SJSA1 (cell line): ENCODE results near the gene GLMP. TPM values are rescaled to one million over a fixed set of nuclear protein-coding genes. Genes with fewer than 3 reads are reported as not detected.

Experiments
- DNase-seq, 2 experiments: peaks; one replicate each; pipeline ENCODE4 v3.0.0-alpha.2; 2015 to 2020; ENCODE audit warnings: low spot score in 2 of 2, low read depth in 1 of 2
- H3K27ac ChIP-seq: fragments of 250-450 bp; sonication (Bioruptor Pico); 2 replicates; pipeline ENCODE4 v1.5.1; 2020; ENCODE audit warnings: mild to moderate bottlenecking, moderate library complexity
- H3K27me3 ChIP-seq: fragments of 250-450 bp; sonication (Bioruptor Pico); replicated peaks from 2 replicates; pipeline ENCODE4 v1.5.1; 2020; ENCODE audit warnings: mild to moderate bottlenecking, moderate library complexity
- H3K36me3 ChIP-seq: fragments of 250-450 bp; sonication (Bioruptor Pico); 2 replicates; pipeline ENCODE4 v1.5.1; 2020; ENCODE audit warnings: mild to moderate bottlenecking
- H3K4me1 ChIP-seq: fragments of 250-450 bp; sonication (Bioruptor Pico); replicated peaks from 2 replicates; pipeline ENCODE4 v1.6.1; 2021; ENCODE audit warnings: mild to moderate bottlenecking
- H3K4me3 ChIP-seq: fragments of 250-450 bp; sonication (Bioruptor Pico); 2 replicates; pipeline ENCODE4 v1.5.1; 2020; ENCODE audit warnings: mild to moderate bottlenecking
- H3K9me3 ChIP-seq: fragments of 250-450 bp; sonication (Bioruptor Pico); replicated peaks from 2 replicates; pipeline ENCODE4 v1.5.1; 2020; ENCODE audit warnings: mild to moderate bottlenecking
- total RNA-seq: library from RNA; depleted of rRNA; stranded (reverse); fragments of >200 nt; shearing (Covaris generic); gene quantifications from 2 replicates; pipeline ENCODE4 v1.2.3, GENCODE V29; 2014

The GLMP gene
- total RNA-seq, 1 experiment from 2014 or later, result 32.0 TPM

DNA sequence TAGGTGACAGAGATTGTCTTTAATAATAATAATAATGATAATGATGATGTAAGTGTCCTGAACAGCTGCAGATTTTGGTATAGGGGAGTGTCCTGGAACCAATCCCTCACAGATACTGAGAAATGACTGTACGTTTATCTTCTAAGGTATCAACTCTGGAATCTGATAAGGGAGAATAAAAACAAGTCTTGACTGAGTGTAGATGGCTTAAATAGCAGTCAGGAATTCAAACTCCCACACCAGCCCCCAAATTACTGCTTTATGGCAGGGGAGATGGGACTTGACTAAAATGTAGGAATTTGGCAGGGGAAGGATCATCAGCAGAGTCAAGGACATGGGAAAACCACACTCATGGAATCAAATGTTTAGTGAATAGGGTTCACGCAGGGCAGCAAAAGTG, 9.7 kb upstream of the GLMP start:
- Histone ChIP-seq H3K9me3 (no peaks in the 10 kb centered on the region), H3K4me1 (peaks cover 3% of the 10 kb centered on the region; the same call in 1 of the 2 replicates), H3K27me3 (no peaks in the 10 kb centered on the region), H3K36me3 (peaks cover 54% of the 10 kb centered on the region), H3K4me3 (no peak overlapping the region), H3K27ac (no peak overlapping the region)
- DNase-seq, result no peak

DNA sequence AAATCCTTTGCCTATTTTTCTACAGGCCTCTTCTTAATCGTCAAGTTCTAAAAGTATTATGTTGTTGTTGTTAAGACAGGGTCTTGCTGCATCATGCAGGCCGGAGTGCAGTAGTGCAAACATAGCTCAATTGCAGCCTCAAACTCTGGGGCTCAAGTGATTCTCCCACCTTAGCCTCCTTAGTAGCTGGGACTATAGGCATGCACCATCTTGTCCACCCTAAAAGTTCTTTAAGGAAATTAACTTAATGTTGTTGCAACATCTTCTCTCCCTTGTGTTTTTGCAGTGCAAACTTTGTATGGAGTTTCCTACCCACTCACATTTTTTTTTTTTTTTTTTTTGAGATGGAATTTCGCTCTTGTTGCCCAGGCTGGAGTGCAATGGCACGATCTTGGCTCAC, 7.8 kb upstream of the GLMP start:
- Histone ChIP-seq H3K27ac (no peak overlapping the region), H3K27me3 (no peaks in the 10 kb centered on the region), H3K36me3 (peaks cover 35% of the 10 kb centered on the region), H3K4me3 (no peak overlapping the region), H3K4me1 (peaks cover 3% of the 10 kb centered on the region; the same call in 1 of the 2 replicates), H3K9me3 (no peaks in the 10 kb centered on the region)
- DNase-seq, result no peak

DNA sequence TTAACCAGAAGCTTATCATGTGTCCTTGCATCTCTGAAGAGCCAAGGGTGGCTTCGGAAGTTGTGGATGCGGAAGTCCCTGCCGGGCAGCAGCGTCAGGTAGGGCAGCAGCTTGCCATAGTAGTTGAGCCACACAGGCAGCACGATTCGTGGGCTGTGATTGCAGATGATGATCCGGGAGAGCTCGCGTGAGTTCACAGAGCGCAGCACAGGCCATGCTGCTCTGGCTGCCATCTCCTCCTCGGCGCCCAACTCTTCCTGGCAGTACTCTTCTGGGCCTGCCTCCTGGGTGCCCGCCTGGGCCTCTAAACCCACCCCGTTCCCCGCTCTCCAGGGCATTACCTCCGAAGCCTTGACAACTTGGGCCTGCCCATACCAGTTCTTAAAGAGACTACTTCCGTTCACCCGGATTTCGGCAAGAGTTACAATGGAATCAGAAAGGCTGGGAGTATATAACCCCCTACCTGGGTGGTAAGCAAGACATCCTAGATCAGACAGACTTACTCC, 3.4 kb upstream of the GLMP start, which contains the start of gene VHLL:
TSS of gene VHLL (minus strand) at position 456 of the 506 bp plus-strand sequence. CDS start at position 338, 118 bp downstream.
- DNase-seq, result no peak
- peaks cover 10% of the 10 kb centered on the region for H3K4me1 ChIP-seq
- no peak within 1 kb of the TSS for H3K27ac ChIP-seq
- no peak within 1 kb of the TSS for H3K4me3 ChIP-seq
- H3K27me3 ChIP-seq, result no peaks in the 10 kb centered on the region
- H3K9me3 ChIP-seq, result no peaks in the 10 kb centered on the region
- peaks cover 7% of the 10 kb centered on the region; the same call in 1 of the 2 replicates for H3K36me3 ChIP-seq

DNA sequence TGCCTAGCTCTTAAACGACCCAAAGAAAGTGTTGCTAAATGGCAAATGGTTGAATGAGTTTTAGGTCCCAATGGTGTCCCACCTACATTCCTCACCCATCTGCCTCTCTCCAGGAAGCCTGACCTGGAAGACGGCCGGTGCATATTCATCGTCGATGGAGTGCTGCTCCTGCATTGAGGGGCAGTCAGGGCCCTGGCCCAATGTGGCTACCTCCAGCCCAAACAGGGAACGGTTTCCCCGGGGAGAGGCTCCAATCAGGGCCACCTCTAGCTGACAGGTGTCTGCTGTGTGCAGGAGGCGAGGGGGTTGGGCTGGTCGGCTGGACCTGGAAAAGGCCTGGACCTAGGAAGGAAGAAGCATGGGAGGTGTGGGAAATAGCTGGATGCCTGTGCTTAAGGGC, 1.6 kb downstream of the GLMP start:
- H3K27ac ChIP-seq, result no peak overlapping the region
- H3K27me3 ChIP-seq, result no peaks in the 10 kb centered on the region
- H3K4me3 ChIP-seq, result no peak overlapping the region
- DNase-seq, result no peak
- H3K9me3 ChIP-seq, result no peaks in the 10 kb centered on the region
- peaks cover 17% of the 10 kb centered on the region for H3K36me3 ChIP-seq
- peaks cover 10% of the 10 kb centered on the region for H3K4me1 ChIP-seq

DNA sequence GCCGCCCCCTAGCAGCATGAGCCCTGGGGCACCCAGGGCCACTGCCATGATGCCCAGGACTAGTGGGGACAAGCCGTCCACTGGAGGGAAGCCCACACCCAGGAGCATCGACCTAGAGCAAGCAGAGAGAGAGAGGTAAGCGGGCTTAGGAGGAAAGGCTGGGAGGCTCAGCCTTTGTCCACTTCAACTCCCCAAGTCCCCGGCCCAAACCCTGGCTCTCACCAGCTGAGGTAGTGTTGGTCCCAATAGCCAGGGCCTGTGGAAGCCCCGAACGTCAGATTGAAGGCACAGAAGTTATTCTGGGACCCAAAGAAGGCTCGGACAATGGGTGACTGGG, 2.4 kb downstream of the GLMP start:
- Histone ChIP-seq H3K4me3 (no peak overlapping the region), H3K36me3 (peaks cover 17% of the 10 kb centered on the region), H3K27me3 (no peaks in the 10 kb centered on the region), H3K27ac (no peak overlapping the region), H3K9me3 (no peaks in the 10 kb centered on the region), H3K4me1 (peaks cover 10% of the 10 kb centered on the region)
- DNase-seq, result no peak

DNA sequence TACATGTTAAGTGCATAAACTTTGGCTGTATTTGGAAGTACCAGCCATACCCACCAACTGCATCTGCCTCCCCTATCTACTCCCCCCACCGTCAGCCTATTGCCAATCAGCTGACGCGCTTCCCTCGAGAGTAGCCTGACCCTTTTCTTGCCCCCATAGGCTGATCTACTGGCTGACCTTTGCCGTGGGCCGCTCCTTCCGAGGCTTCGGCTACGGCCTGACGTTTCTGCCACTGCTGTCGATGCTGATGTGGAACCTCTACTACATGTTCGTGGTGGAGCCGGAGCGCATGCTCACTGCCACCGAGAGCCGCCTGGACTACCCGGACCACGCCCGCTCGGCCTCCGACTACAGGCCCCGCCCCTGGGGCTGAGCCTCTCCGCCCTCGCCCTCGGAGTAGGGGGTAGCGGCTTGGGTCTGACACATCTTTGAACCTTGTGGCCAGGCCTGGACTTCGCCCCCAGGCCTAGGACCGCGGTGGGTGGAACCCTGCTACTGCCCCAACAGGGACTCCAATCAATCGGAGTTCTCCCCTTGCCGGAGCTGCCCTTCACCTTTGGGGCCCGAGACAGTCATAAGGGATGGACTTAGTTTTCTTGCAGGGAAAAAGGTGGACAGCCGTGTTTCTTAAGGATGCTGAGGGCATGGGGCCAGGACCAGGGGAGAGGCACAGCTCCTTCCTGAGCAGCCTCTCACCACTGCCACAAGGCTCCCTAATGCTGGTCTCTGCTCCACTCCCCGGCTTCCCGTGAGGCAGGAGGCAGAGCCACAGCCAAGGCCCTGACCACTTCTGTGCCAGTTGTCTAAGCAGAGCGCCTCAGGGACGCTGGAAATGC, 4.0 kb downstream of the GLMP start:
- H3K4me3 ChIP-seq, result peak overlapping the region; percentile 26
- peak; percentile 25 to 69 for DNase-seq
- no peak overlapping the region for H3K27ac ChIP-seq
- H3K4me1 ChIP-seq, result peaks cover 10% of the 10 kb centered on the region
- H3K36me3 ChIP-seq, result peaks cover 20% of the 10 kb centered on the region
- no peaks in the 10 kb centered on the region for H3K9me3 ChIP-seq
- no peaks in the 10 kb centered on the region for H3K27me3 ChIP-seq

DNA sequence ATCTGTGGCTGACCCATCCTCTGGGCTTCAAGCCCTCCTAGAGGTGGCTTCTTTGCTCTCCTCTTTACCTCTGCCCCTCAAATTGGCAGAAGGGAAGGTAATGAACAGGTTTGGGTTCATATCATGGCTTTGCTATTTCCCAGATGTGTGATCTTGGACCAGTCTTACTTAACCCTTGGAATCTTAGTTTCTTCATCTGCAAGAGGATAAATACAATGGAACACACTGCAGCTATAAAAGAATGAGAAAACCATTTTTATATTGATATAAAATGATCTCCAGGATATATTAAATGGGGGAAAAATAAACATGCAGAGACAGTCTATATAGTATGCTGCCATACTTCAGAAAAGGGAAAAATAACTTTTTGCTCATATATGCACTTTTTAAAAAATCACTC, 5.6 kb downstream of the GLMP start:
- H3K4me3 ChIP-seq, result no peak overlapping the region
- H3K27me3 ChIP-seq, result no peaks in the 10 kb centered on the region
- H3K27ac ChIP-seq, result no peak overlapping the region
- no peaks in the 10 kb centered on the region for H3K9me3 ChIP-seq
- peaks cover 20% of the 10 kb centered on the region for H3K36me3 ChIP-seq
- DNase-seq, result no peak
- H3K4me1 ChIP-seq, result peaks cover 2% of the 10 kb centered on the region

DNA sequence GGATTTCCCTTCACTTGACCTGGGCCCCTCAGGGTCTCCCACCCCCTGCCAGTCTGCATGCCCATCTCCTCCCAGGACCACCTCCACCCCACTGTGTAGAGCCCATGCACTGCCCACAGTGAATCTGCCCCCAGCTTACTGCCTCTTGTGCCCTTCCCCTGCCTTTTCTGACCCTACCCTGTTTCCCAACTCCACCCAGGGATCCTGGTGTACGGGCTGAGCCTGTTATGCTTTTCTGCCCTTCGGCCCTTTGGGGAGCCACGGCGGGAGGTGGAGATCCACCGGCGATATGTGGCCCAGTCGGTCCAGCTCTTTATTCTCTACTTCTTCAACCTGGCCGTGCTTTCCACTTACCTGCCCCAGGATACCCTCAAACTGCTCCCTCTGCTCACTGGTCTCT, 9.4 kb downstream of the GLMP start:
- Histone ChIP-seq H3K4me1 (peaks cover 17% of the 10 kb centered on the region), H3K4me3 (no peak overlapping the region), H3K9me3 (no peaks in the 10 kb centered on the region; the same call in 1 of the 2 replicates), H3K27me3 (no peaks in the 10 kb centered on the region), H3K36me3 (peaks cover 13% of the 10 kb centered on the region), H3K27ac (no peak overlapping the region)
- no peak for DNase-seq

DNA sequence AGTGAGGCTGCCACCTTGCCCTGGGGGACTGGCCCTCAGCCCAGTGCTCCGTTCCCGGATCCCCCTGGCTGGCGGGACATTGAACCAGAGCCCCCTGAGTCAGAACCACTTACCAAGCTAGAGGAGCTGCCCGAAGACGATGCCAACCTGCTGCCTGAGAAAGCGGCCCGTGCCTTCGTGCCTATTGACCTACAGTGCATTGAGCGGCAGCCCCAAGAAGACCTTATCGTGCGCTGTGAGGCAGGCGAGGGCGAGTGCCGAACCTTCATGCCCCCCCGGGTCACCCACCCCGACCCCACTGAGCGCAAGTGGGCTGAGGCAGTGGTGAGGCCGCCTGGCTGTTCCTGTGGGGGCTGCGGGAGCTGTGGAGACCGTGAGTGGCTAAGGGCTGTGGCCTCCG, 10.0 kb downstream of the GLMP start:
- Histone ChIP-seq H3K27me3 (no peaks in the 10 kb centered on the region), H3K36me3 (peaks cover 13% of the 10 kb centered on the region), H3K9me3 (no peaks in the 10 kb centered on the region; the same call in 1 of the 2 replicates), H3K4me3 (no peak overlapping the region), H3K27ac (no peak overlapping the region), H3K4me1 (peaks cover 18% of the 10 kb centered on the region)
- no peak for DNase-seq

DNA sequence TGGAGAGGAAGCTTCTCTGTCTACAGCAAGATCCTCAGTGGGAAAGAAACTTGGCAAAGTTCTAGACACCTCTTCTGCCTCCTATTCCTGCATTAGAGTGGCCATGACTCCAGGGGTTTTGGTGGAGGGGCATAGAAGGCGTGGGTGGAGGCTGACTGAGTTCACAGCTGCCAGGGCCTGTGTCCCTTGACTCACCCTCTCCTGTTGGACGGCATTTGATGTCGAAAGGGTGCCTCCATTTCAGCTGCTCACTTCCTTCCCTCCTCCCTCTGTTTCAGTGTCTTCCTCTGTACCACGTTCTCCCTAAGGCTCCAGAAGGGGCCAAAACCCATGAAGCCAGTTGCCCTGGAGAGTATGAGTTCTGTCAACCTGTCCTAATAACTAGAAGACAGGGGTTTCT, 10.7 kb downstream of the GLMP start:
- Histone ChIP-seq H3K36me3 (peaks cover 19% of the 10 kb centered on the region), H3K27ac (no peak overlapping the region), H3K9me3 (no peaks in the 10 kb centered on the region; the same call in 1 of the 2 replicates), H3K4me1 (peaks cover 18% of the 10 kb centered on the region), H3K27me3 (no peaks in the 10 kb centered on the region), H3K4me3 (no peak overlapping the region)
- DNase-seq, result no peak

DNA sequence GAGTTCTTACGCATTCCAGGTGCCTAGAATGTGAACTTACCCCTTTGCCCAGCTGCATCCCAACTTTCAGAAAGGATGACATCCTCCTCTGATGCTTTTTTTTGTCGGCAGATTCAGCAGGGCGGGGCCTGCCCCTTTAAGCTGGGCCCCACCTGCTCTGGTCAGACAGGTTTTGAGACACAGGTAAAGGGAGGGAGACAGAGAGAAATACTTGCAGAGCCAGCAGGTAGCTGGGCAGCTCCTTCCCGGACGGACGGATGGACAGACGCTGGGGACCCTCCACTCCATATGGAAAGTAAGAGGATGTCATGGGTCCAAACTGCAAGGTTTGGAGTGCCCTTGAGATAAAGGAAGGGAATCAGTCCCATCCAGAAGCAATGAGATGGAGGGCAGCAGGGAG, 11.4 kb downstream of the GLMP start, which contains the start of gene TMEM79:
TSS of gene TMEM79 (plus strand) at position 214 of the 400 bp plus-strand sequence. CDS start 902 bp downstream, outside the sequence.
- DNase-seq, result no peak
- Histone ChIP-seq H3K4me1 (peaks cover 18% of the 10 kb centered on the region), H3K27me3 (no peaks in the 10 kb centered on the region), H3K27ac (peak within 1 kb of the TSS; percentile 82; the same call in 1 of the 2 replicates), H3K9me3 (no peaks in the 10 kb centered on the region; the same call in 1 of the 2 replicates), H3K4me3 (peak within 1 kb of the TSS; percentile 92), H3K36me3 (peaks cover 20% of the 10 kb centered on the region)

DNA sequence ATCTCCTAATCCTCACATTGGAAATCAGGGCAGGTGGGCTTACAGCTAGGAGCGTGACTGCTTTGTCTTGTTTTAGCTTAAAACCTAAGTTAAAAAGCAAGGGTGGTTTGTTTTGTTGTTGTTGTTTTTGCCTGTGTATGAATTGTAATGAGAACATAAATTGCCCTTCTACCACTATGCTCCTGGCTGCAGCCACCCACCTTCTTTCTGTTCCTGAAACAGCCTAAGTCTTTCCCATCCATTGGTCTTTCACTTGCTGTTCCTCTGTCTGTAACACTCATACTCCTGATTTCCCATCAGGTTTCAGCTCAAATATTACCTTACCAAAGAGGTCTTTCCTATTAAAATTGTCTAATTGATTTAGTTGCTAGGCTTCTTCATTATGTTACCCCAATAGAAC, 12.0 kb downstream of the GLMP start:
- DNase-seq, result no peak
- Histone ChIP-seq H3K36me3 (peaks cover 25% of the 10 kb centered on the region), H3K9me3 (no peaks in the 10 kb centered on the region; the same call in 1 of the 2 replicates), H3K4me1 (peaks cover 18% of the 10 kb centered on the region), H3K4me3 (peak overlapping the region; percentile 92), H3K27me3 (no peaks in the 10 kb centered on the region), H3K27ac (no peak overlapping the region)

DNA sequence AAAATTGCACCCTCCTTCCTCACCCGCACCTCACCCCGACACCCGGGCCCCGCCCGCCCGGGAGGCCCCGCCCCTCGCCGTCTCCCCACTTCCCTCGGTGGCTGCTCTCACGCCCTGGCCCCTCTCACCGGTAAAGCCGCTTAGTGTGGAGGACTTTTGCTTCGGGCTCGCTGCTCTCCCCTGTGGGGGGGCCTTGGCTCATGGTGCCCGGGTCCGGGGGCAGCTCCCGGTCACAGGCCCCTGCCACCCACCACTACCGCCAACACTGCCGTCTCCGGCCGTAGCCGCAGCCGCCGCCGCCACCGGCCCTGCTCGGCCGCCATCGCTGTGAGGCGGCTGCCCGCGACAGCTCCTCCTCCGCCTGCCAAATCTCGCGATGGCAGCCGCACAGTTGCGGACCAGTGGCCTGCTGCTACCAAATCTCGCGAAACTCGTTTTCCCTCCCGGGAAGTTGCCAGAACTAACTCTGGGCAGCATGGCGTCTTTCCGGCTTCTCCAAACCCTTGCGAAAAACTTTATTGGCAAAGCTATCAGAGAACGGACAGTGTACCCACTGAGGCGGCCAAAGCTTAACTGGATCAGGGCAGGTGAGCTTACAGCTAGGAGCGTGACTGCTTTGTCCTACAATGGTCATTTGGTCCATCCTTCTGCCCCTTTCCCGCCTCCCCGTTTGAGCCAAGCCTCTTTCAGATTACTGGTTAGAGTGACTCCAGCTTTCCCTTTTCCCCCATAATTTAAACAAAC, 12.8 kb downstream of the GLMP start, which contains the start of gene SMG5:
TSS of gene SMG5 (minus strand) at position 347 of the 744 bp plus-strand sequence. CDS start at position 202, 145 bp downstream.
- H3K36me3 ChIP-seq, result peaks cover 33% of the 10 kb centered on the region
- DNase-seq, result peak; percentile 95 to 98
- H3K4me1 ChIP-seq, result peaks cover 18% of the 10 kb centered on the region
- peak within 1 kb of the TSS; percentile 92 for H3K4me3 ChIP-seq
- no peaks in the 10 kb centered on the region; the same call in 1 of the 2 replicates for H3K9me3 ChIP-seq
- peak within 1 kb of the TSS; percentile 82 for H3K27ac ChIP-seq
- no peaks in the 10 kb centered on the region for H3K27me3 ChIP-seq
